Mesothelial cell of epicardium (in vitro differentiated cells): ENCODE measurements around the gene CDH4. TPM values are rescaled to one million over a fixed set of nuclear protein-coding genes. Genes with fewer than 3 reads are reported as not detected.
A peak's percentile ranks its signal among the peaks of the same experiment; 100 is the strongest.

Experiments used
- DNase-seq, 2 experiments: peaks; one replicate each; pipeline ENCODE4 v3.0.0; 2021; ENCODE audit warnings: low spot score in 2 of 2; ENCODE audit not compliant: unreplicated experiment in 2 of 2
- H3K27ac Mint-ChIP-seq: 2 replicates; pipeline ENCODE4 v1.8.0; 2021; ENCODE audit warnings: mixed read lengths
- H3K27me3 Mint-ChIP-seq: 2 replicates; pipeline ENCODE4 v1.8.0; 2021; ENCODE audit warnings: low read depth, mixed read lengths
- H3K36me3 Mint-ChIP-seq: 2 replicates; pipeline ENCODE4 v1.8.0; 2021; ENCODE audit warnings: mixed read lengths
- H3K4me1 Mint-ChIP-seq: 2 replicates; pipeline ENCODE4 v1.8.0; 2021; ENCODE audit warnings: mixed read lengths
- H3K4me3 Mint-ChIP-seq: 2 replicates; pipeline ENCODE4 v1.8.0; 2021; ENCODE audit warnings: mild to moderate bottlenecking, moderate library complexity, mixed read lengths
- H3K9me3 Mint-ChIP-seq: 2 replicates; pipeline ENCODE4 v1.8.0; 2021; ENCODE audit warnings: mixed read lengths
- total RNA-seq: library from RNA; stranded (reverse); gene quantifications from 3 replicates; pipeline ENCODE4 v1.2.1, GENCODE V29; 2021
- TF ChIP-seq, protein P1 (sequence below): fragments of 200-600 bp; sonication (generic); IDR thresholded peaks from one replicate; pipeline ENCODE4 v1.5.0; 2021; ENCODE audit warnings: antibody characterized with exemption; ENCODE audit not compliant: unreplicated experiment

CDH4 gene
- total RNA-seq, 1 donor from 2014 or later, result 1.1 TPM

- Mint-ChIP-seq H3K27ac (no peak overlapping the region), H3K4me3 (no peak overlapping the region), H3K36me3 (no peaks in the 10 kb centered on the region), H3K4me1 (no peaks in the 10 kb centered on the region), H3K27me3 (peaks cover 5% of the 10 kb centered on the region), H3K9me3 (no peaks in the 10 kb centered on the region)
- DNase-seq, result no peak
- TF ChIP-seq, protein P1, sequence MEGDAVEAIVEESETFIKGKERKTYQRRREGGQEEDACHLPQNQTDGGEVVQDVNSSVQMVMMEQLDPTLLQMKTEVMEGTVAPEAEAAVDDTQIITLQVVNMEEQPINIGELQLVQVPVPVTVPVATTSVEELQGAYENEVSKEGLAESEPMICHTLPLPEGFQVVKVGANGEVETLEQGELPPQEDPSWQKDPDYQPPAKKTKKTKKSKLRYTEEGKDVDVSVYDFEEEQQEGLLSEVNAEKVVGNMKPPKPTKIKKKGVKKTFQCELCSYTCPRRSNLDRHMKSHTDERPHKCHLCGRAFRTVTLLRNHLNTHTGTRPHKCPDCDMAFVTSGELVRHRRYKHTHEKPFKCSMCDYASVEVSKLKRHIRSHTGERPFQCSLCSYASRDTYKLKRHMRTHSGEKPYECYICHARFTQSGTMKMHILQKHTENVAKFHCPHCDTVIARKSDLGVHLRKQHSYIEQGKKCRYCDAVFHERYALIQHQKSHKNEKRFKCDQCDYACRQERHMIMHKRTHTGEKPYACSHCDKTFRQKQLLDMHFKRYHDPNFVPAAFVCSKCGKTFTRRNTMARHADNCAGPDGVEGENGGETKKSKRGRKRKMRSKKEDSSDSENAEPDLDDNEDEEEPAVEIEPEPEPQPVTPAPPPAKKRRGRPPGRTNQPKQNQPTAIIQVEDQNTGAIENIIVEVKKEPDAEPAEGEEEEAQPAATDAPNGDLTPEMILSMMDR, result no peak
These were observed 544.7 kb downstream of the CDH4 start for GRCh38 chr20:61796738-61797137.

DNA sequence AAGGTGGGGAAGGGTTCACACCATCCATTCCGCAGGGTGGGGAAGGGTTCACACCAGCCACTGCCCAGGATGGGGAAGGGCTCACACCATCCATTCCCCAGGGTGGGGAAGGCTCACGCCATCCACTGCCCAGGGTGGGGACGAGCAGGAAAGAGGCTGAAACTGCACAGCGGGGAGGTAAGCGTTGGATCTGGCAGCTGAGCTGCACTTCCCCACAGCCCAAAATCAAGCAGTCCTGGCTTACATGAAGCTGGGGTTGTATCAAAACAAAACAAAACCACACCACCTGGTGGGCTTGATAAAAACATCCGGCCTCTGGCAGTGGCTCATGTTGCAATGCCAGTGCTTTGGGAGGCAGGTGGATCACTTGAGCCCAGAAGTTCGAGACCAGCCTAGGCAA, 545.1 kb downstream of the CDH4 start:
- TF ChIP-seq, protein P1, result no peak
- peaks cover 9% of the 10 kb centered on the region for H3K27me3 Mint-ChIP-seq
- no peaks in the 10 kb centered on the region for H3K4me1 Mint-ChIP-seq
- DNase-seq, result no peak
- no peak overlapping the region for H3K27ac Mint-ChIP-seq
- H3K4me3 Mint-ChIP-seq, result no peak overlapping the region
- H3K36me3 Mint-ChIP-seq, result no peaks in the 10 kb centered on the region
- no peaks in the 10 kb centered on the region for H3K9me3 Mint-ChIP-seq

DNA sequence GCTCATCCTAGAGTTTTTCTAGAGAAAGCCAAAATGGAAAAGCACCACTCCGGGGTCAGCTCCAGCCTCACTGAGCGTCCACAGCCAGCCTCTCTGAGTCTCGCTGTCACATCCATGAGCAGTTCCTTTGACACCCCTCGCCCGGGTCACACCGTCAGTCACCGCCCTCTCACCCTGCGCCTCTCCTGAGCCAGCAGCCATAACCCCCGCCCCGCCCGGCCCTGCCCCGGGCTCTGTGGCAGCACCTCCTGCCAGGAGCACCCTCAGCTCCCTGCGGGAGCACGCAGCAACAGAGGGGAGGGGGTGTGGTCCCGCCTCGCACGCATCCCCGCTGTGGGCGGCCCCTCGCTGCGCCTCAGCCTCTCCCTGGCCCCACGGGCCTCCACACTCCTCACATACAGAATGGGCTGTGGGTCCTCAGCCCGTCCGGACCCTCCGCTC, 545.9 kb downstream of the CDH4 start:
- Mint-ChIP-seq H3K9me3 (no peaks in the 10 kb centered on the region), H3K27ac (no peak overlapping the region), H3K36me3 (no peaks in the 10 kb centered on the region), H3K27me3 (peaks cover 9% of the 10 kb centered on the region), H3K4me1 (no peaks in the 10 kb centered on the region), H3K4me3 (no peak overlapping the region)
- no peak for DNase-seq
- TF ChIP-seq, protein P1, result no peak

DNA sequence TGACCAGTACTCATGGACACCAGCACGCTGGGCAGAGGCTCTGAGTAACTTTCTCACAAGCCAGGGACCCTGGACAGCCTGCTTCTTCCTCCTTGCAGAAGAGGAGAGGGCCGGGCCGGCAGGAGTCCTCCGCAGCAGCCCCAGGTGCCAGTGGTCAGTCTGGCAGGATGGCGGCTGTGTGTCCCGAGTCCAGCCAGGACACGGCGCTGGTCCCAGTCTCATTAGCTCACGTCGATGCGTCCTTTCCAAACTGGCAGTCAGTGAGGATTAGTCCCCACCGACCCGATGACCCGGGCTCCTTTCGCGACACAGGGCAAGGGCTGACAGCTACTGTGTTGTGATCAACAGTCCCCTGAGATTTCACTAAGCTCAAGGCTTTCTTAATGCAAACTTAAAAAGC, 546.6 kb downstream of the CDH4 start:
- TF ChIP-seq, protein P1, result no peak
- Mint-ChIP-seq H3K27me3 (peaks cover 13% of the 10 kb centered on the region), H3K36me3 (no peaks in the 10 kb centered on the region), H3K27ac (no peak overlapping the region), H3K4me3 (no peak overlapping the region), H3K4me1 (peaks cover 4% of the 10 kb centered on the region), H3K9me3 (no peaks in the 10 kb centered on the region)
- DNase-seq, result no peak

DNA sequence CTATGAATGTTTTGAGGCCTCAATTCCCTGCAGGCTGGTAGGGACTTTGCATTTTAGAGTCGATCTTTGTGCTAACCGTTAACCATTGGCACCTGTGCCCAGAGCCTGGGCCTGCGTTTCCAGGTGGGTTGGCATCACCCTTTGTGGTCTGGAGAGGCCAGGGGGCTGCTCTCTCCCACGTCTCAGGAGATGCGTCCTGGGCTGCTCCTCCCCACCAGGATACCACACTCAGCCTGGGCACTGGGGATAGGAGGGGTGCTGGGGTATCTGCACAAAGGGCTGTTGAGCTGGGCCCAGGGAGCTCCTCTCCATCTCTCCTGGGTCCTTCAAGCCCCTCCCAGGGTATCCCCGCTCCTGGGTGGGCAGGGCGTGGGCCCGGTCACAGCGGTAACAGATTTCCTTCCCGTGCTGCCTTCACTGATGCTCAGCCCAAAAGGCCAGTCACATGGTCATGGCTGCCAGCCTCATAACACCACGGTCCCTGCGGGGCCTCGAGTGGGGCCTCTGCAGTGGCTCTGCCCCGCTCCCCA, 547.4 kb downstream of the CDH4 start:
- peaks cover 6% of the 10 kb centered on the region for H3K4me1 Mint-ChIP-seq
- no peaks in the 10 kb centered on the region for H3K36me3 Mint-ChIP-seq
- no peak overlapping the region for H3K27ac Mint-ChIP-seq
- peaks cover 21% of the 10 kb centered on the region for H3K27me3 Mint-ChIP-seq
- TF ChIP-seq, protein P1, result no peak
- DNase-seq, result no peak
- no peak overlapping the region for H3K4me3 Mint-ChIP-seq
- H3K9me3 Mint-ChIP-seq, result no peaks in the 10 kb centered on the region

DNA sequence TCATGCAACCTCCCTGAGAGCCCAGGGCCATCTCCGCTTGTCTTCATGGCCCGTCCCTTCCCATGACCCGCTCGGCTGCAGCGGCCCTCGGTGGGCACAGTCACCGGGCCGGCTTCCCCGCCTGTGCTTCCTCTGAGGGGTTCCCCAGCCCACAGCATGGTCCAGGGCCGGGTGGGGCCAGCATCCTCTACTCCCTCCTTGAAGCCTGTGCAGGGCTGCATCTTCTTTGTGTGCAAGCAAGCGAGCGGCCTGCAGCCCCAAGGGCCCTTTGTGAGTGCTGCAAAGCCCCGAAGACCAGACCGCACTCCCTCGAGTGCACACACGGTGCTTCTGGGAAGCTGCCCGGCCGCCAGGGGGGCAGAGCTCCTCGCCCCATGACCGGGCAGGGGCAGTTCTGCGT, 547.9 kb downstream of the CDH4 start:
- H3K36me3 Mint-ChIP-seq, result no peaks in the 10 kb centered on the region
- TF ChIP-seq, protein P1, result no peak
- DNase-seq, result peak in 1 of 2 experiments; percentile 16
- H3K9me3 Mint-ChIP-seq, result no peaks in the 10 kb centered on the region
- H3K4me3 Mint-ChIP-seq, result no peak overlapping the region
- H3K4me1 Mint-ChIP-seq, result peaks cover 6% of the 10 kb centered on the region
- H3K27ac Mint-ChIP-seq, result no peak overlapping the region
- peaks cover 26% of the 10 kb centered on the region for H3K27me3 Mint-ChIP-seq
